Measurements from ENCODE around the gene NCR3LG1. TPM values are rescaled to one million over a fixed set of nuclear protein-coding genes. Genes with fewer than 3 reads are reported as not detected.

Gene NCR3LG1
- polyA plus RNA-seq, 2 of the 4 experiments (the other 2 are of a cell fraction), result 1.1 to 2.4 TPM

GRCh38 chr11:17353821-17354600, 2.4 kb downstream of the NCR3LG1 start:
- ChIA-PET CTCF (interaction anchor here (0.7 to 5.3 kb wide), 24 partner anchors 13 to 189 kb away, joined by 3 to 48 read pairs (median 4); partner anchors contain the start of gene NUCB2), POLR2A (interaction anchor here (0.7 to 2.1 kb wide), 6 partner anchors 11 to 276 kb away, joined by 3 to 11 read pairs (median 4); partner anchors contain the start of genes NUCB2 and RPS13)
- 3% methylated on average over 15 of the region's 15 CpGs for WGBS (ENCODE audit: missing lambda C conversion rate)
- H3K27ac ChIP-seq, result peak overlapping the region; percentile 69 to 86
- H3K4me3 ChIP-seq, result peak overlapping the region; percentile 51
- TF ChIP-seq, protein P1, sequence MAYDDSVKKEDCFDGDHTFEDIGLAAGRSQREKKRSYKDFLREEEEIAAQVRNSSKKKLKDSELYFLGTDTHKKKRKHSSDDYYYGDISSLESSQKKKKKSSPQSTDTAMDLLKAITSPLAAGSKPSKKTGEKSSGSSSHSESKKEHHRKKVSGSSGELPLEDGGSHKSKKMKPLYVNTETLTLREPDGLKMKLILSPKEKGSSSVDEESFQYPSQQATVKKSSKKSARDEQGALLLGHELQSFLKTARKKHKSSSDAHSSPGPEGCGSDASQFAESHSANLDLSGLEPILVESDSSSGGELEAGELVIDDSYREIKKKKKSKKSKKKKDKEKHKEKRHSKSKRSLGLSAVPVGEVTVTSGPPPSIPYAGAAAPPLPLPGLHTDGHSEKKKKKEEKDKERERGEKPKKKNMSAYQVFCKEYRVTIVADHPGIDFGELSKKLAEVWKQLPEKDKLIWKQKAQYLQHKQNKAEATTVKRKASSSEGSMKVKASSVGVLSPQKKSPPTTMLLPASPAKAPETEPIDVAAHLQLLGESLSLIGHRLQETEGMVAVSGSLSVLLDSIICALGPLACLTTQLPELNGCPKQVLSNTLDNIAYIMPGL (CRISPR knock-in tag; IDR thresholded peaks at IDR 0.05; ENCODE audit: borderline replicate concordance), result no peak
- no peak for TF ChIP-seq RARB (CRISPR knock-in tag; IDR thresholded peaks at IDR 0.05)
- no peak for TF ChIP-seq HOXB5 (CRISPR knock-in tag; IDR thresholded peaks at IDR 0.05)
- no peak for TF ChIP-seq E2F6 (IDR thresholded peaks at IDR 0.05; ENCODE audit: borderline replicate concordance, low read depth)
- TF ChIP-seq RCOR1 (IDR thresholded peaks at IDR 0.05; ENCODE audit: low read depth, low read length), result no peak
- TF ChIP-seq TFCP2L1 (CRISPR knock-in tag; IDR thresholded peaks at IDR 0.05), result no peak
- TF ChIP-seq RNF2 (IDR thresholded peaks at IDR 0.05; ENCODE audit: borderline replicate concordance, low read depth), result no peak; the same call in 1 of the 2 replicates
- TF ChIP-seq ZFP36 (IDR thresholded peaks at IDR 0.05; ENCODE audit: borderline replicate concordance, partially characterized antibody), result no peak
- TF ChIP-seq EHF (CRISPR knock-in tag; IDR thresholded peaks at IDR 0.05), result no peak
- TF ChIP-seq ESRRA (IDR thresholded peaks at IDR 0.05; ENCODE audit: borderline replicate concordance, low read length), result no peak
- no peak for TF ChIP-seq RFX5 (IDR thresholded peaks at IDR 0.05)
- TF ChIP-seq, protein P2, sequence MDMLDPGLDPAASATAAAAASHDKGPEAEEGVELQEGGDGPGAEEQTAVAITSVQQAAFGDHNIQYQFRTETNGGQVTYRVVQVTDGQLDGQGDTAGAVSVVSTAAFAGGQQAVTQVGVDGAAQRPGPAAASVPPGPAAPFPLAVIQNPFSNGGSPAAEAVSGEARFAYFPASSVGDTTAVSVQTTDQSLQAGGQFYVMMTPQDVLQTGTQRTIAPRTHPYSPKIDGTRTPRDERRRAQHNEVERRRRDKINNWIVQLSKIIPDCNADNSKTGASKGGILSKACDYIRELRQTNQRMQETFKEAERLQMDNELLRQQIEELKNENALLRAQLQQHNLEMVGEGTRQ (IDR thresholded peaks at IDR 0.05), result no peak
- TF ChIP-seq ATOH8 (CRISPR knock-in tag; IDR thresholded peaks at IDR 0.05; ENCODE audit: low read depth), result no peak
- TF ChIP-seq NPAS2 (CRISPR knock-in tag; IDR thresholded peaks at IDR 0.05; ENCODE audit: borderline replicate concordance), result no peak
- TF ChIP-seq EHMT2 (IDR thresholded peaks at IDR 0.05; ENCODE audit: low read depth), result no peak
- no peak for TF ChIP-seq ZNF302 (CRISPR knock-in tag; IDR thresholded peaks at IDR 0.05)
- TF ChIP-seq HEYL (CRISPR knock-in tag; IDR thresholded peaks at IDR 0.05), result no peak
- ATAC-seq (no peak), DNase-seq (ENCODE audit: low read depth in 1 of 2, low spot score in 1 of 2) (peak in 1 of 2 experiments; percentile 16), FAIRE-seq (no peak)
- peak overlapping the region; percentile 96 for H3K4me2 ChIP-seq
- no peaks in the 10 kb centered on the region; the same call in 2 of the 3 replicates for H3K4me1 ChIP-seq
- no peaks in the 10 kb centered on the region for H3K9me3 ChIP-seq

GRCh38 chr11:17354601-17354991, 3.0 kb downstream of the NCR3LG1 start:
- CTCF ChIA-PET, result interaction anchor here (0.9 to 5.3 kb wide), 20 partner anchors 12 to 173 kb away, joined by 3 to 48 read pairs (median 4); partner anchors contain the start of gene NUCB2
- TF ChIP-seq CTCF (IDR thresholded peaks at IDR 0.05) (peak; percentile 81), RAD21 (conservative IDR thresholded peaks at IDR 0.05 in 1 of 2, IDR thresholded peaks at IDR 0.05 in 1 of 2) (peak in 1 of 2 experiments; percentile 44; a peak in 3 of 5 replicates), ATOH8 (CRISPR knock-in tag; IDR thresholded peaks at IDR 0.05; ENCODE audit: low read depth) (no peak), ESRRA (IDR thresholded peaks at IDR 0.05; ENCODE audit: borderline replicate concordance, low read length) (peak; percentile 50; the same call in 1 of the 2 replicates), HOXA7 (CRISPR knock-in tag; IDR thresholded peaks at IDR 0.05) (no peak), GATA3 (IDR thresholded peaks at IDR 0.05; ENCODE audit: borderline replicate concordance) (no peak), NFE2L2 (conservative IDR thresholded peaks at IDR 0.05; ENCODE audit: low read length) (no peak)
- no peaks in the 10 kb centered on the region; the same call in 2 of the 3 replicates for H3K4me1 ChIP-seq

More at GRCh38 chr11:17354601-17354991, 3.0 kb downstream of the NCR3LG1 start:
- no peaks in the 10 kb centered on the region for H3K9me3 ChIP-seq
- H3K4me3 ChIP-seq, result peak overlapping the region; percentile 51; the same call in 2 of the 3 replicates
- POLR2A ChIA-PET, result no interaction called here
- H3K4me2 ChIP-seq, result peak overlapping the region; percentile 96
- DNase-seq (ENCODE audit: low read depth in 1 of 2, low spot score in 1 of 2) (peak; percentile 80 to 84), ATAC-seq (peak in 1 of 2 experiments; percentile 55; a peak in 3 of 6 replicates), FAIRE-seq (no peak)
- 22% methylated on average over 3 of the region's 3 CpGs for WGBS (ENCODE audit: missing lambda C conversion rate)
- no peak overlapping the region for H3K27ac ChIP-seq

Data from A549 (cell line).